ENCODE results near the gene MAP3K13.

Gene MAP3K13

GRCh38 chr3:185330644-185331043 is 32.3 kb upstream of the MAP3K13 start:
- H3K9ac ChIP-seq (ENCODE audit: low read length), result no peak overlapping the region
- no peak overlapping the region for H2BK120ac ChIP-seq (ENCODE audit: insufficient read depth, low read length, poor library complexity)
- no peaks in the 10 kb centered on the region for H3K36me3 ChIP-seq (ENCODE audit: control insufficient read depth in 1 of 2, insufficient read depth in 2 of 2, low read length in 2 of 2)
- H3K4me3 ChIP-seq (ENCODE audit: low read depth, low read length), result no peak overlapping the region
- H3K18ac ChIP-seq (ENCODE audit: low read length), result no peak overlapping the region
- no peak overlapping the region for H3K14ac ChIP-seq (ENCODE audit: low read length)
- H3K9me3 ChIP-seq (ENCODE audit: insufficient read depth, low read depth, low read length), result no peaks in the 10 kb centered on the region
- H4K8ac ChIP-seq (ENCODE audit: low read depth, low read length), result no peak overlapping the region
- no CpG with 5 or more reads among the region's 3 CpGs for WGBS (ENCODE audit: extremely low coverage, insufficient coverage, insufficient read length)
- H3K4ac ChIP-seq (ENCODE audit: low read depth, low read length), result no peak overlapping the region
- no peaks in the 10 kb centered on the region for H3K79me1 ChIP-seq (ENCODE audit: low read length)
- no peak for DNase-seq
- H4K91ac ChIP-seq (ENCODE audit: low read depth, low read length), result no peak overlapping the region
- H3K4me2 ChIP-seq (ENCODE audit: low read length), result no peak overlapping the region
- no peak overlapping the region for H2BK5ac ChIP-seq (ENCODE audit: low read depth, low read length, poor library complexity)
- no peak overlapping the region for H3K23ac ChIP-seq (ENCODE audit: low read length)
- H3K27ac ChIP-seq (ENCODE audit: low read depth, low read length), result no peak overlapping the region
- H3K79me2 ChIP-seq (ENCODE audit: control insufficient read depth, insufficient read depth, low read length, poor library complexity), result no peaks in the 10 kb centered on the region
- H3K27me3 ChIP-seq (ENCODE audit: insufficient read depth, low read length), result no peaks in the 10 kb centered on the region
- H4K12ac ChIP-seq (ENCODE audit: low read depth, low read length), result no peak overlapping the region
- peaks cover 0 to 6% of the 10 kb centered on the region in 2 experiments for H3K4me1 ChIP-seq (ENCODE audit: control insufficient read depth in 1 of 2, insufficient read depth in 2 of 2, low read length in 2 of 2)
- peak overlapping the region; percentile 6 for H2BK12ac ChIP-seq (ENCODE audit: low read length)
- no peak overlapping the region for H2AFZ ChIP-seq (ENCODE audit: insufficient read depth, low read length, poor library complexity)
- no peak overlapping the region for H2AK5ac ChIP-seq (ENCODE audit: low read length)

GRCh38 chr3:185332026-185332735 is 30.8 kb upstream of the MAP3K13 start:
- no peak overlapping the region for H4K91ac ChIP-seq (ENCODE audit: low read depth, low read length)
- no CpG with 5 or more reads among the region's 3 CpGs for WGBS (ENCODE audit: extremely low coverage, insufficient coverage, insufficient read length)

GRCh38 chr3:185335799-185336198 is 27.1 kb upstream of the MAP3K13 start:
- DNase-seq, result peak; percentile 16 to 68
- Histone ChIP-seq H3K27me3 (ENCODE audit: insufficient read depth, low read length) (no peaks in the 10 kb centered on the region), H3K79me2 (ENCODE audit: control insufficient read depth, insufficient read depth, low read length, poor library complexity) (no peaks in the 10 kb centered on the region), H4K8ac (ENCODE audit: low read depth, low read length) (no peak overlapping the region), H3K4me2 (ENCODE audit: low read length) (no peak overlapping the region), H2AFZ (ENCODE audit: insufficient read depth, low read length, poor library complexity) (no peak overlapping the region), H2BK5ac (ENCODE audit: low read depth, low read length, poor library complexity) (no peak overlapping the region), H3K36me3 (ENCODE audit: control insufficient read depth in 1 of 2, insufficient read depth in 2 of 2, low read length in 2 of 2) (no peaks in the 10 kb centered on the region), H3K27ac (ENCODE audit: low read depth, low read length) (no peak overlapping the region), H3K4me1 (ENCODE audit: control insufficient read depth in 1 of 2, insufficient read depth in 2 of 2, low read length in 2 of 2) (peaks cover 0 to under 1% of the 10 kb centered on the region in 2 experiments), H3K4me3 (ENCODE audit: low read depth, low read length) (no peak overlapping the region), H3K9ac (ENCODE audit: low read length) (no peak overlapping the region), H2BK120ac (ENCODE audit: insufficient read depth, low read length, poor library complexity) (no peak overlapping the region), H3K14ac (ENCODE audit: low read length) (no peak overlapping the region), H3K9me3 (ENCODE audit: insufficient read depth, low read depth, low read length) (no peaks in the 10 kb centered on the region), H4K91ac (ENCODE audit: low read depth, low read length) (no peak overlapping the region), H2AK5ac (ENCODE audit: low read length) (no peak overlapping the region), H3K23ac (ENCODE audit: low read length) (no peak overlapping the region), H4K12ac (ENCODE audit: low read depth, low read length) (no peak overlapping the region), H3K18ac (ENCODE audit: low read length) (no peak overlapping the region), H2BK12ac (ENCODE audit: low read length) (no peak overlapping the region), H3K4ac (ENCODE audit: low read depth, low read length) (no peak overlapping the region), H3K79me1 (ENCODE audit: low read length) (no peaks in the 10 kb centered on the region)

More at GRCh38 chr3:185332026-185332735, 30.8 kb upstream of the MAP3K13 start:
- no peak overlapping the region for H3K4me2 ChIP-seq (ENCODE audit: low read length)
- H3K27me3 ChIP-seq (ENCODE audit: insufficient read depth, low read length), result no peaks in the 10 kb centered on the region
- H2BK12ac ChIP-seq (ENCODE audit: low read length), result no peak overlapping the region
- no peak overlapping the region for H4K12ac ChIP-seq (ENCODE audit: low read depth, low read length)
- no peak overlapping the region for H2BK5ac ChIP-seq (ENCODE audit: low read depth, low read length, poor library complexity)
- H2AFZ ChIP-seq (ENCODE audit: insufficient read depth, low read length, poor library complexity), result no peak overlapping the region
- H3K23ac ChIP-seq (ENCODE audit: low read length), result no peak overlapping the region
- H3K4me1 ChIP-seq (ENCODE audit: control insufficient read depth in 1 of 2, insufficient read depth in 2 of 2, low read length in 2 of 2), result peaks cover 0 to 6% of the 10 kb centered on the region in 2 experiments
- no peaks in the 10 kb centered on the region for H3K79me2 ChIP-seq (ENCODE audit: control insufficient read depth, insufficient read depth, low read length, poor library complexity)
- H3K36me3 ChIP-seq (ENCODE audit: control insufficient read depth in 1 of 2, insufficient read depth in 2 of 2, low read length in 2 of 2), result no peaks in the 10 kb centered on the region
- H3K9ac ChIP-seq (ENCODE audit: low read length), result no peak overlapping the region
- no peak overlapping the region for H2AK5ac ChIP-seq (ENCODE audit: low read length)
- no peaks in the 10 kb centered on the region for H3K79me1 ChIP-seq (ENCODE audit: low read length)
- H4K8ac ChIP-seq (ENCODE audit: low read depth, low read length), result no peak overlapping the region
- DNase-seq, result peak in 1 of 2 donors; percentile 47
- H3K14ac ChIP-seq (ENCODE audit: low read length), result no peak overlapping the region
- H3K4me3 ChIP-seq (ENCODE audit: low read depth, low read length), result no peak overlapping the region
- no peak overlapping the region for H3K4ac ChIP-seq (ENCODE audit: low read depth, low read length)
- H3K9me3 ChIP-seq (ENCODE audit: insufficient read depth, low read depth, low read length), result no peaks in the 10 kb centered on the region
- H2BK120ac ChIP-seq (ENCODE audit: insufficient read depth, low read length, poor library complexity), result no peak overlapping the region
- no peak overlapping the region for H3K18ac ChIP-seq (ENCODE audit: low read length)
- no peak overlapping the region for H3K27ac ChIP-seq (ENCODE audit: low read depth, low read length)

- no CpG with 5 or more reads among the region's 5 CpGs for WGBS (ENCODE audit: extremely low coverage, insufficient coverage, insufficient read length)
- H2BK120ac ChIP-seq (ENCODE audit: insufficient read depth, low read length, poor library complexity), result no peak overlapping the region
- no peak overlapping the region for H3K4ac ChIP-seq (ENCODE audit: low read depth, low read length)
- no peak overlapping the region for H2BK12ac ChIP-seq (ENCODE audit: low read length)
- no peak overlapping the region for H3K14ac ChIP-seq (ENCODE audit: low read length)
- no peaks in the 10 kb centered on the region for H3K79me1 ChIP-seq (ENCODE audit: low read length)
- H3K4me3 ChIP-seq (ENCODE audit: low read depth, low read length), result no peak overlapping the region
- no peaks in the 10 kb centered on the region for H3K27me3 ChIP-seq (ENCODE audit: insufficient read depth, low read length)
- H2AK5ac ChIP-seq (ENCODE audit: low read length), result no peak overlapping the region
- no peak overlapping the region for H3K9ac ChIP-seq (ENCODE audit: low read length)
- no peak overlapping the region for H3K23ac ChIP-seq (ENCODE audit: low read length)
- H3K4me1 ChIP-seq (ENCODE audit: control insufficient read depth in 1 of 2, insufficient read depth in 2 of 2, low read length in 2 of 2), result no peaks in the 10 kb centered on the region
- H3K27ac ChIP-seq (ENCODE audit: low read depth, low read length), result no peak overlapping the region
- no peaks in the 10 kb centered on the region for H3K36me3 ChIP-seq (ENCODE audit: control insufficient read depth in 1 of 2, insufficient read depth in 2 of 2, low read length in 2 of 2)
- no peak overlapping the region for H3K18ac ChIP-seq (ENCODE audit: low read length)
- H4K12ac ChIP-seq (ENCODE audit: low read depth, low read length), result no peak overlapping the region
- H4K91ac ChIP-seq (ENCODE audit: low read depth, low read length), result no peak overlapping the region
- no peaks in the 10 kb centered on the region for H3K9me3 ChIP-seq (ENCODE audit: insufficient read depth, low read depth, low read length)
- no peak overlapping the region for H3K4me2 ChIP-seq (ENCODE audit: low read length)
- H2AFZ ChIP-seq (ENCODE audit: insufficient read depth, low read length, poor library complexity), result no peak overlapping the region
- H2BK5ac ChIP-seq (ENCODE audit: low read depth, low read length, poor library complexity), result no peak overlapping the region
- no peaks in the 10 kb centered on the region for H3K79me2 ChIP-seq (ENCODE audit: control insufficient read depth, insufficient read depth, low read length, poor library complexity)
- H4K8ac ChIP-seq (ENCODE audit: low read depth, low read length), result no peak overlapping the region
- no peak for DNase-seq
Observed at GRCh38 chr3:185337231-185337816, 25.6 kb upstream of the MAP3K13 start.

Data from trophoblast cell (in vitro differentiated cells and primary cell).